ENCODE data around the gene PLCG2. TPM values are rescaled to one million over a fixed set of nuclear protein-coding genes. Genes with fewer than 3 reads are reported as not detected.

Gene PLCG2
- total RNA-seq, 6 experiments from 2014 or later, result 11.1 to 23.1 (median 17.7) TPM

DNA sequence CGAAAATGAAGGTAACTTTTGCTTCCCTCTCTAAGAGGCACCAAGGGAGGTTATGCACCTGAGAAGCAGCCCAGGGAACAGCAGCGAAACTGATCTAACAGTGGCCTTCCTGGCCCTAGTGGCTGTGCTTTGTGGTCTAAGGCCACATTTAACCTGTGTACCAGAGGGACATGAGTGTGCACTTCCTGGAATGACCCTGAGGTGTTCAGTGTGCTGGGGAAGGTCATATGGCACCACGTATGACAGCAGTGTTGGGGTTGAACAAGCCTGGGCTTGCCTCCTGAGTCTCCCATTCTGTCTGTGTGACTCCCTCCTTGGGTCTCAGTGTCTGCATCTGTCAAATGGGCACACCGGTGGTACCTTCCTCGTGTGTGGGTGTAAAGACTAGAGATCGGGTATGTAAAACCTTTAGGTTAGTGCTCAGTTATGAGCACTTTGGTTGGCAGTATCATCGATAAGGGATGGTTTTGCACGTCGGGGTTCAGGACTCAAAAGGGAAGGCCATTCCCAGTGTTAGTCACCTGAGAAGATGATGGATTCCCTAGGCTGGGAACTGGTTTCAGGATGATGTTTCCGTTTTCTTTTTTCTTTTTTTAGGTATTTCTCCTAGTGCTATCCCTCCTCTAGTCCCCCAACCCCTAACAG lies 31.9 kb downstream of the PLCG2 start:
- intact Hi-C loops (cut with DNase I), result no loop called here
- peak in 1 of 4 donors; percentile 11 for ATAC-seq
- no peak for TF ChIP-seq POLR2A (IDR thresholded peaks at IDR 0.05)
- TF ChIP-seq, protein P1, sequence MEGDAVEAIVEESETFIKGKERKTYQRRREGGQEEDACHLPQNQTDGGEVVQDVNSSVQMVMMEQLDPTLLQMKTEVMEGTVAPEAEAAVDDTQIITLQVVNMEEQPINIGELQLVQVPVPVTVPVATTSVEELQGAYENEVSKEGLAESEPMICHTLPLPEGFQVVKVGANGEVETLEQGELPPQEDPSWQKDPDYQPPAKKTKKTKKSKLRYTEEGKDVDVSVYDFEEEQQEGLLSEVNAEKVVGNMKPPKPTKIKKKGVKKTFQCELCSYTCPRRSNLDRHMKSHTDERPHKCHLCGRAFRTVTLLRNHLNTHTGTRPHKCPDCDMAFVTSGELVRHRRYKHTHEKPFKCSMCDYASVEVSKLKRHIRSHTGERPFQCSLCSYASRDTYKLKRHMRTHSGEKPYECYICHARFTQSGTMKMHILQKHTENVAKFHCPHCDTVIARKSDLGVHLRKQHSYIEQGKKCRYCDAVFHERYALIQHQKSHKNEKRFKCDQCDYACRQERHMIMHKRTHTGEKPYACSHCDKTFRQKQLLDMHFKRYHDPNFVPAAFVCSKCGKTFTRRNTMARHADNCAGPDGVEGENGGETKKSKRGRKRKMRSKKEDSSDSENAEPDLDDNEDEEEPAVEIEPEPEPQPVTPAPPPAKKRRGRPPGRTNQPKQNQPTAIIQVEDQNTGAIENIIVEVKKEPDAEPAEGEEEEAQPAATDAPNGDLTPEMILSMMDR (IDR thresholded peaks at IDR 0.05), result no peak
- Histone ChIP-seq H3K4me3 (no peak overlapping the region), H3K27ac (no peak overlapping the region), H3K36me3 (no peaks in the 10 kb centered on the region), H3K9me3 (no peaks in the 10 kb centered on the region), H3K27me3 (no peaks in the 10 kb centered on the region), H3K4me1 (peaks cover 0 to 7% (median 0%) of the 10 kb centered on the region in 4 donors)
- DNase-seq, result no peak
- 83% methylated on average over 8 of the region's 10 CpGs for WGBS (ENCODE audit: insufficient coverage, low coverage, low lambda C conversion rate, missing lambda C conversion rate)

DNA sequence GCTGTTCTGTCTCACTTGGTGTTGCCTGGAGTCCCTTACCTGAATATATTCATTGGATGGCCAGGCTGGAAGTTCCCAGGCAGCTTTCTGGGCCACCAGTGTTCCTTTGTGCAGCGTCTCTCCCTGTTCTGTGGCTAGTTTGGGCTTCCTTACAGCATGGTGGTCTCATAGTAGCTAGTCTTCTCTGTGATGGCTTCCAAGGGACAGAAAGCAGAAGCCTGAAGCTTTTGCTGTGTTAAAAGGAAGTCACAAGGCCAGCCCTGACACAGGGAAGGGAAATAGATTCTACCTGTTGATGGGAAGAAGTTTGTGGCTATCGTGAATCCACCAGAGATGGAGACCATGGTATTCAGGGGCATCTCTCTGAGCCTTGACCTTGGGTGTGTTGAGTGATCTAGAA lies 34.6 kb downstream of the PLCG2 start:
- no peaks in the 10 kb centered on the region for H3K9me3 ChIP-seq
- ATAC-seq, result no peak
- intact Hi-C loops (cut with DNase I), result no loop called here
- WGBS (ENCODE audit: insufficient coverage, low coverage, low lambda C conversion rate, missing lambda C conversion rate), result 76% methylated on average over 2 of the region's 2 CpGs
- H3K27ac ChIP-seq, result no peak overlapping the region
- no peak overlapping the region for H3K4me3 ChIP-seq
- DNase-seq, result no peak
- H3K36me3 ChIP-seq, result no peaks in the 10 kb centered on the region
- TF ChIP-seq, protein P1 (IDR thresholded peaks at IDR 0.05), result no peak
- TF ChIP-seq POLR2A (IDR thresholded peaks at IDR 0.05), result no peak
- peaks cover 0 to 7% (median 0%) of the 10 kb centered on the region in 4 donors for H3K4me1 ChIP-seq
- H3K27me3 ChIP-seq, result no peaks in the 10 kb centered on the region

DNA sequence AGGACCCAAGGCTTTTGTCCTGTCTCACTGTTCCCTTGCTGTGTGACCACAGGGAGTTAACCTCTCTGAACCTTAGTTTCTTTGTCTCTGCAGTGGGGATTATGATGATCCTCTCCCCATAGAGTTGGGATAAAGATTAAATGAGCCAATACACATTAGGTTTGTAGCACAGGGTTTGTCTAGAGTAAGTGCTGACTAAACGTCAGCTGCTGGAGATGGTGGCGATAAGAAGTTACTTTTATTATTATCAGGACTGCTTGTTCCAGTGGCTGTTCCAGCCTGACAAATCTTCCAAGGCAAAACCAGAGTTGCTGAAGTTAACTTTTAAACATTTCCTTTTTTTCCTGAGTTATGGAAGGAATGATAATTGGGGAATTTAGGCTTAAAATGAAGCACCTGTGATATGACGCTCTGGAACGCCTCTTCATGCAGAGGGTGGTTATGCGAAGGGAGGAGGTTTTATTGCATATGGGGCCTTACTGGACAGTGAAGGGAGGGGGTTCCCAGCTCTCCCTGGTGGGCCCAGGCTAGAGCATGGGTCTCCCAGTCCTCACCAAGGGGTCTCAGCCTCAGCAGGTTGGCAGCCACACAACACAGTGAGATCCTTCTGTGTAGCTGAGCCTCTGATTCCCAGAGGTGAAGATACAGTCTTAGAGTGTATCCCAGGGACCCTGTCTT lies 35.8 kb downstream of the PLCG2 start:
- no peaks in the 10 kb centered on the region for H3K27me3 ChIP-seq
- TF ChIP-seq, protein P1 (IDR thresholded peaks at IDR 0.05), result no peak
- TF ChIP-seq POLR2A (IDR thresholded peaks at IDR 0.05), result no peak

DNA sequence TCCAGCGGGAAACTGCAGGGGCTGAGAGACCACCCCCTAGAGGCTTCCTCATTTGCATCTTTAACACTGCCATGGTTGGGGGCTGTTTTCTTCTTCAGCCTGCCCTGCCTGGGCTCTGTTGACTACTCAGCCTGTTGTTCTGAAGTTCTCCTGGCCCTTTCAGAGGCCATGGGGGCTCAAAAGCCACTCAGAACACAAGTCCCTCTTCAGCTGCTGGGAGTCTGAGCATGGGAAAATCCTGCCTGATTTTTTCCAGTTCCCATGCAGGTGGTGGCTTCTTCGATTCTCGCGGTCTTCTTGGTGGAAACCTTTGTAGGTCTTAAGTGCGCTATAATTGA lies 36.3 kb downstream of the PLCG2 start:
- intact Hi-C loops (cut with DNase I), result no loop called here
- ATAC-seq (no peak), DNase-seq (no peak)
- no peaks in the 10 kb centered on the region for H3K36me3 ChIP-seq
- TF ChIP-seq POLR2A (IDR thresholded peaks at IDR 0.05), result no peak
- TF ChIP-seq, protein P1 (IDR thresholded peaks at IDR 0.05), result no peak
- WGBS (ENCODE audit: insufficient coverage, low coverage, low lambda C conversion rate, missing lambda C conversion rate), result 80% methylated on average over 1 of the region's 5 CpGs
- H3K27me3 ChIP-seq, result no peaks in the 10 kb centered on the region
- no peaks in the 10 kb centered on the region for H3K9me3 ChIP-seq
- no peak overlapping the region for H3K27ac ChIP-seq
- no peak overlapping the region for H3K4me3 ChIP-seq
- no peaks in the 10 kb centered on the region for H3K4me1 ChIP-seq

More for the DNA sequence above, 35.8 kb downstream of the PLCG2 start:
- no peak overlapping the region for H3K4me3 ChIP-seq
- H3K27ac ChIP-seq, result no peak overlapping the region
- WGBS (ENCODE audit: insufficient coverage, low coverage, low lambda C conversion rate, missing lambda C conversion rate), result 85% methylated on average over 4 of the region's 5 CpGs
- H3K9me3 ChIP-seq, result no peaks in the 10 kb centered on the region
- H3K36me3 ChIP-seq, result no peaks in the 10 kb centered on the region
- DNase-seq (no peak), ATAC-seq (no peak)
- intact Hi-C loops (cut with DNase I), result no loop called here
- H3K4me1 ChIP-seq, result no peaks in the 10 kb centered on the region
